Thyroid gland (tissue), 4 donors: ENCODE measurements around the gene SPINK1. TPM values are rescaled to one million over a fixed set of nuclear protein-coding genes. Genes with fewer than 3 reads are reported as not detected.

Experiments
- DNase-seq, 2 donors: peaks; one replicate each; pipeline ENCODE4 v3.0.0-alpha.2; 2019
- H3K27ac ChIP-seq, 3 donors: fragments of 200-600 bp; sonication (generic); 1 replicate in 2 of 3; 2 replicates in 1 of 3; pipeline ENCODE4 v1.5.1; 2016 to 2019; ENCODE audit warnings: mild to moderate bottlenecking in 1 of 3, moderate library complexity in 1 of 3
- H3K27me3 ChIP-seq: fragments of 200-600 bp; sonication (generic); one replicate; pipeline ENCODE4 v1.5.1; 2019
- H3K36me3 ChIP-seq, 2 donors: fragments of 200-600 bp; sonication (generic); one replicate each; pipeline ENCODE4 v1.5.1; 2016 to 2019
- H3K4me1 ChIP-seq, 2 donors: fragments of 200-600 bp; sonication (generic); one replicate each; pipeline ENCODE4 v1.5.1; 2017 to 2019
- H3K4me3 ChIP-seq, 3 donors: fragments of 200-600 bp; sonication (generic); replicated peaks in 1 of 3; 1 replicate in 2 of 3; 2 replicates in 1 of 3; pipeline ENCODE4 v1.5.1; 2016; ENCODE audit warnings: mild to moderate bottlenecking in 1 of 3
- H3K9me3 ChIP-seq: fragments of 200-600 bp; sonication (generic); one replicate; pipeline ENCODE4 v1.5.1; 2017
- CTCF ChIP-seq, 6 experiments: fragments of 200-600 bp in 3 of 6; fragments of 450-650 bp in 3 of 6; sonication (generic) in 3 of 6; IDR thresholded peaks; one replicate each; pipeline ENCODE4 v1.5.1; 2016 to 2019; ENCODE audit warnings: antibody characterized with exemption in 6 of 6, mild to moderate bottlenecking in 2 of 6, inconsistent platforms in 1 of 6, moderate library complexity in 1 of 6
- POLR2A ChIP-seq, 2 donors: fragments of 450-650 bp; IDR thresholded peaks; one replicate each; pipeline ENCODE4 v1.6.1; 2017; ENCODE audit warnings: antibody characterized with exemption in 2 of 2, mild to moderate bottlenecking in 2 of 2, moderate library complexity in 1 of 2
- WGBS, 2 donors: methylation state at CpG; one replicate each; pipeline ENCODE4 v1.1.5; 2017; 5-methylcytosine and 5-hydroxymethylcytosine counted together
- intact Hi-C: fragments of 100-400 bp; cut with DNase I; formaldehyde crosslinking; loops from one replicate; pipeline ENCODE4 v1.15.1; 2023
- total RNA-seq, 4 donors: library from RNA; depleted of rRNA; stranded (reverse); fragments of >200 nt; gene quantifications; one replicate each; pipeline ENCODE4 v1.2.3, GENCODE V29; 2016

Gene SPINK1
- total RNA-seq, 4 donors from 2014 or later = not detected

GRCh38 chr5:147863454-147864158, 32.1 kb upstream of the SPINK1 start:
- Histone ChIP-seq H3K9me3 (no peaks in the 10 kb centered on the region), H3K36me3 (no peaks in the 10 kb centered on the region), H3K27ac (no peak overlapping the region), H3K4me1 (no peaks in the 10 kb centered on the region), H3K27me3 (no peaks in the 10 kb centered on the region), H3K4me3 (no peak overlapping the region)
- DNase-seq = no peak
- no peak for TF ChIP-seq CTCF (IDR thresholded peaks at IDR 0.05)
- TF ChIP-seq POLR2A (IDR thresholded peaks at IDR 0.05) = no peak
- WGBS, 2 donors = 63 to 65% methylated on average over 3 of the region's 3 CpGs
- intact Hi-C loops = no loop called here

- TF ChIP-seq POLR2A (IDR thresholded peaks at IDR 0.05) (no peak), CTCF (IDR thresholded peaks at IDR 0.05) (no peak)
- intact Hi-C loops = no loop called here
Measured at GRCh38 chr5:147860641-147861025, 29.2 kb upstream of the SPINK1 start.

GRCh38 chr5:147859962-147860640, 28.6 kb upstream of the SPINK1 start:
- Histone ChIP-seq H3K27ac (no peak overlapping the region), H3K9me3 (no peaks in the 10 kb centered on the region), H3K36me3 (no peaks in the 10 kb centered on the region), H3K4me3 (no peak overlapping the region), H3K4me1 (no peaks in the 10 kb centered on the region), H3K27me3 (no peaks in the 10 kb centered on the region)
- intact Hi-C loops = loop anchor here (10.0 kb wide), 1 partner anchor 75 kb away; no protein-coding TSS in a partner anchor
- DNase-seq = no peak
- 84 to 90% methylated on average over 3 of the region's 3 CpGs for WGBS, 2 donors
- no peak for TF ChIP-seq CTCF (IDR thresholded peaks at IDR 0.05)
- TF ChIP-seq POLR2A (IDR thresholded peaks at IDR 0.05) = no peak

More at GRCh38 chr5:147860641-147861025, 29.2 kb upstream of the SPINK1 start:
- Histone ChIP-seq H3K36me3 (no peaks in the 10 kb centered on the region), H3K4me3 (no peak overlapping the region), H3K27ac (no peak overlapping the region), H3K27me3 (no peaks in the 10 kb centered on the region), H3K9me3 (no peaks in the 10 kb centered on the region), H3K4me1 (no peaks in the 10 kb centered on the region)
- DNase-seq = peak in 1 of 2 donors; percentile 3
- 40 to 57% methylated on average over 1 of the region's 1 CpG for WGBS, 2 donors

GRCh38 chr5:147858565-147858964, 27.1 kb upstream of the SPINK1 start:
- H3K36me3 ChIP-seq = no peaks in the 10 kb centered on the region
- intact Hi-C loops = loop anchor here (10.0 kb wide), 1 partner anchor 76 kb away; no protein-coding TSS in a partner anchor
- no peaks in the 10 kb centered on the region for H3K27me3 ChIP-seq
- H3K9me3 ChIP-seq = no peaks in the 10 kb centered on the region
- no peak for DNase-seq
- TF ChIP-seq POLR2A (IDR thresholded peaks at IDR 0.05) (no peak), CTCF (IDR thresholded peaks at IDR 0.05) (no peak)
- no peak overlapping the region for H3K27ac ChIP-seq
- no peaks in the 10 kb centered on the region for H3K4me1 ChIP-seq
- H3K4me3 ChIP-seq = no peak overlapping the region
- 64 to 80% methylated on average over 1 of the region's 1 CpG for WGBS, 2 donors
